Stimulated activated CD4-positive, alpha-beta T cell treated with anti-CD3 and anti-CD28 coated beads, TNF-alpha, amount 100 ng/mL, for 1 hour (primary cell): Measurements from ENCODE around the gene CAV2.
"Not testable (repeated sequence)": the region's sequence is repeated elsewhere in the genome, so short reads cannot be mapped to it uniquely, and the experiment has no call there.

Experiments used
- DNase-seq, 3 donors: peaks; one replicate each; pipeline ENCODE4 v3.0.0-alpha.2; 2020; ENCODE audit warnings: low read depth in 3 of 3, low spot score in 1 of 3

The CAV2 gene

GRCh38 chr7:116499168-116500077, at the start of gene CAV2:
CAV2 (plus strand) TSS chr7:116499738; CDS start chr7:116499782, 44 bp downstream.
- no peak for DNase-seq

DNA sequence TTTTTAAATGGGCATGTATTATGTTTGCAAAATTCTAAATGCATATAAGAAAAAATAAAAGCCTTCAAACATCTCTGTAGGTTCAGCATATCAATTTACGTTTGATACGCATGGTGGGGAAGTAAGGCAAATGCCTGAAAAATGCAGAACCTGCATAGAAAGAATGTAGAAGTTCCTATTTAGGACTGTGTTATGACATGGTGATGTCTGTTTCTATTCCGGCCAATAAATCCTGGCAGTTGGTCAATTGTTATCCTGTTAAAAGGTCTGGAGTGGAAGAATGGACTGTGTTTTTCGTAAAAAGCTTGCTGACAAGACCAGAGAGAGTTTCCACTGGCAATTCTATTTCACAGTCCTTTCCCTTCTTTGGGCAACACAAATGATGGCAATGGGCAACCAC, 49.6 kb upstream of the CAV2 start:
- DNase-seq: no peak

DNA sequence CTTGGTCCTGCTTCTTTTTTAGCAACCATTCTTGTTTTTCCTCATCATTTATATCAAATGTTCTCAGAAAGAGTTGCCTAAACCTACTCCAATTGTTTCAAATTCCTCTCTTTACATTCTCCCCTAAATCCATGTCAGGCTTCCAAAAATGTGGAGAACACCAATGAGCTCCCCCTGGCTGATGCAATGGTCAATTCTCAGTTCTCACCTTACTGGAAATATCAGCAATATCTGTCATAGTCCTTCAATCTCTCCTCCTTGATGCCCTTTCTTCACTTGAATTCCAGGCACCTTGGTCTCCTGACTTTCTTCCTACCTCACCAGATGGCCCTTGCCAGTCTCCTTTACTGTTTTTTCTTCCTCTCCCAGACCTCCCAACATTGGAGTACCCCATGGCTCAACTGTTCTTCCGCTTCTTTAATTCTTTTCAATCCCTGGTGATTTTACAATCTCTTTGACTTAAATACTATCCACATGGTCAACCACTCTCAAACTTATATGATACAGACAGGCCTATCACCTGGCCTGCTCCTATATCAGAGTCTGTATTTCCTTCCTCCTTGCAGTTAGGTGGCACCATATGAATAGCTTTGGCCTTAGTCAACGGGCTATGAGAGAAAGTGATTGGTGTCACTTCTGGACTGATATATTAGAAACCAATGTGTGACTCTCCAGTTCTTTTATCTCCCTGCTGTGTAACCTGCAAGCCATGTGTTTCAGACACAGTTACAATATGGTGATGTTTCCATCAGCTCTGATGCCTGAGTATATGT, 47.4 kb upstream of the CAV2 start:
- DNase-seq: no peak

DNA sequence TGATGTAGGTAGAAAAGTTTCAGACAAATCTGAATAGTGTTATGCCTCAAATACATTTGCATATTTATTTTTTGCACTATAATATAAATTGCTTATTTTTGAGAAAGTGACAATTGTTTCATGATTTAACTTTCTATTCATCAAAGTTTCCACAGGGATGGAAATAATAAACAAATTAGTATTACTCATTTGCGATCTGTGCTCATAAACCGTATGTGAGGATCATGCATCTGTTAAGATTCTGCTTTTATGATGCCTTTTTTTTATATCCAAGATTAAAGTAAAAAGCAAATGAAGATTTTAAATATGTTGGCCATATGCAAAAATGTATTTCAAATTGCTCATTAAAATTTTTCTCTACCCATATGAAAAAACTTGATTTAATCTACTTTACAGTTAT, 45.2 kb upstream of the CAV2 start:
- DNase-seq: no peak

DNA sequence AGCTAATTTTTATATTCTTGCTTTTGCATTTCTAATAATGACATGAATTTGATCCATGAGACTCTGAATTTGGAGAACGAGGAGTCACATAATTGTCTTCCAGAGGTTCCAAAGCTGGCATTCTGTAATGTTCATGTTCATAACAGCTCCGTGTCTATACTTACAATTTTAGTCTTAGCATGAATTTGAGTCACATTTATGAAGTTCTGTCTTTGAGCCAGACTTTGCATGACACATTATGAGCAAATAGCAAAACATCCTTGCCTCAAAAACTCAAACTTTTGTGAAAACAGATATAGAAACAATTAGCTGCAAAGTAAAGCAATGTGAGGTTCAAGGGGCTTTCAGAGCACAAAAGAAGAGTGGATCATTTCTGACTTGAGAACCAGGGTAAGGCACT, 44.5 kb upstream of the CAV2 start:
- DNase-seq: no peak

DNA sequence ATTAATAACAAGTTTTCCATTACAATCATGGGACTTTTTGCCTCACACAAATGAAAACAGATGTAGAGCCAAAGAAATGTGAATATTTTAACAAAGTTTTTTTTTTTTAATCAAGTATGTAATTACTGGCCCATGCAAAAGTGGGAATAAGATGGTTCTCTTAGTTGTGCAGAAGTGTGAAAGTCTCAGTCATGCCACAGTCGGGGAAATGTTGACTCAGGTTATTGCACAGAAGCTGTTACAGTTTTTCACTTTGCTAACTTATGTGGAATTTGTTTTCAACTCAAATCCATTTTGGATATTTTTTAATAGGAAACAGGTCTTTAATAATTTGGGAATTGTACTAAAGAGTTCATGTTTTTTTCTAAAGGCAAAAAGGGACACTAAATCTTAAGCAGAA, 44.0 kb upstream of the CAV2 start:
- DNase-seq: no peak

DNA sequence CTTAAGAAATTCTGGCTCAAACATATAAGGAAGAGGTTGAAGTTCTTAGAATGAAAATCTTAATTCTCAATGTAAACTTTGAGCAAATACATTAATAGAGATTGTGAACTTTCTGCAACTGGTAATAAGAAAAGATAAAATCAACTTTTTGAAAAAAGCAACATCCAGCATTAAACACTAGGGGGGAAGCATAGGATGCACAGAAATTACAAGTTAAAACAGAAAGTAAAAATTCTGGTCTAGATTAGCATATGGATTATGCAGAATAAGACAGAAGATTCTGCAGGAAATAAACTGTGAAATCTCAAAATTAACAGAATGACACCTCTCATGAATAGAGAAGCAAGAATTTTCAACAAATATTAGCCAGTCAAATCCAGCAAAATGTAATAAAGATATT, 38.0 kb upstream of the CAV2 start:
- no peak for DNase-seq

GRCh38 chr7:116463956-116464355, 35.6 kb upstream of the CAV2 start:
- no peak for DNase-seq

- no peak for DNase-seq
Measured at GRCh38 chr7:116464375-116464774, 35.2 kb upstream of the CAV2 start.

DNA sequence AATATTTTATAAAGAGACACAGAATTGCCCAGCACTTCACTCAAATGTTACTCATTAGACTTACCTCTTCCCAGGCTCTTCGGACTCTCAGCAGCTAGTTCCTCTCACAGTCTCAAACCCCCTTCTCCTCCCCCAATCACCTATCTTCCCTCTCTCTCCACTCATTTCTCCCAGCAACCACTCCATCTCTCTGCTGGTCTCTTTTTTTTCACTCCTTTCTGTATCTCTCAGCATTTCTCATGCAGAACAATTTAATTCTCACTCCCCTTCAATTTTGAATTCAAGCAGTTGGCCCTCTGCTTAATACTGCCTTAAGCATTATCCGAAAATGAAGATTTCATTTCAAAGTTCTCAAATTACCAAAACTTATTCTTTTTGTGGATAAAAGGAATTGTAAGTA, 34.4 kb upstream of the CAV2 start:
- no peak for DNase-seq

- DNase-seq: no peak
Measured at GRCh38 chr7:116468534-116468933, 31.0 kb upstream of the CAV2 start.

DNA sequence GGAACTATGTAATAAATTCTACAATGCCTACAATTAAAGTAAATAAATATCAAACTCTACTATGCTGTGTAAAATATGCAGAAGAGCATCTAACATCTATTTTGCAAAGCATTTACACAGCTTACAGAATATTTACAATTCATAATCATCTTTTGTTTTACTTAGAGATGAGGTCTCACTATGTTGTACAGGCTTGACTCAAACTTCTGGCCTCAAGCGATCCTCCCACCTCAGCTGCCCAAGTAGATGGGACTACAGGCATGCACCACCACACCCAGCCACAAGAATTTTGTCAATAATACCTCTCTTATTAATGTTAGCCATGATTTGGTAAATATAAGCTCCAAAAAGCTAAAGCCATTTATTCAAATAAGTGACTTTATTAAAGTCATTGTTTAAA, 21.9 kb upstream of the CAV2 start:
- no peak for DNase-seq

DNA sequence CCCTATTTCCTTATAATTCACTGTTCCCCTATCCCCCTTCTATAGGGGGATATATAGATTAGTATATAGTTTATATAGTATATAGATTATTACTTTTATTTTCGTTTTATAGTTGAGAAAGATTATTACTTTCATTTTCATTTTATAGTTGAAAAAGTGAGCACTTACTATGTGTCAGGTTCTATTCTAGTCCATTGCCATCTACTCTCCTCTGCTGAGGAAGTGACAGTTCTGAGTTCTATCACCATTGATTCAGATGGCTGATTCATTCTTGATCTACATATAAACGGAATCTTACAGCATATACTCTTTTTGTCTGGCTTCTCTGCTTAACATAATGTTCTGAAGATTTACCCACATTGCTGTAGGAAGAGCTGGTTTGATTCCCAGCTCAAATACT, 20.7 kb upstream of the CAV2 start:
- DNase-seq: no peak

DNA sequence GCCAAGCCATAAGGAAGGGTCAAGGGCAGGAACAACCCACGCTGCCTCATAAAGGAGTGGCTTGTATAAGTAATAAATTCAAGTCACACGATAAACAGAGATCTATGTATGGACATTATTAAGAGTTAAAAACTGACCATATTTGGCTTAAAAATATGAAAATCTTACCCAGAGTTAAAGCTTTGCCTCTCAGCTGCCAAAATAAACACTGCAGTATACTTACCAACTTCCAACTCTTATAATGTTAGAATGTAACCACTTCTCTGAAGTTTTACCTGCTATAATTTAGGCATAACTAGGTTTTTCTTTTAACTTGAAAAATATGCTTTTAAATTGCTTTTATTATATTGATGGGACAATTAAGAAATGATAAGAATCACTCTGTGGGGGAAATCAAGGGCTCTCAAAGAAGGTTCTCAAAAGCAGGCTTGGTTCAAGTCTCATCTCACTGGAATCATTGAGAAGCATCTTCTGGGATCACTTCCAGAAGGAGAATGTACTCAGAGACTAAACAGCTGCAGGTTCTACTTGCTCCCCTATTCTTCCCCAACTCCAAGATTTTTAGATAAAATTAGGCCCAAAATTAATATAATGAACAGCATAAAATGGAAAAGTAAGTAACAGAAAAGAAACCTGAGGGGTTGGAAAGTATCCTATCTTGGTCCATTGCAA, 16.1 kb upstream of the CAV2 start:
- no peak for DNase-seq

GRCh38 chr7:116484389-116484788, 15.1 kb upstream of the CAV2 start:
- not testable (repeated sequence) for DNase-seq

DNA sequence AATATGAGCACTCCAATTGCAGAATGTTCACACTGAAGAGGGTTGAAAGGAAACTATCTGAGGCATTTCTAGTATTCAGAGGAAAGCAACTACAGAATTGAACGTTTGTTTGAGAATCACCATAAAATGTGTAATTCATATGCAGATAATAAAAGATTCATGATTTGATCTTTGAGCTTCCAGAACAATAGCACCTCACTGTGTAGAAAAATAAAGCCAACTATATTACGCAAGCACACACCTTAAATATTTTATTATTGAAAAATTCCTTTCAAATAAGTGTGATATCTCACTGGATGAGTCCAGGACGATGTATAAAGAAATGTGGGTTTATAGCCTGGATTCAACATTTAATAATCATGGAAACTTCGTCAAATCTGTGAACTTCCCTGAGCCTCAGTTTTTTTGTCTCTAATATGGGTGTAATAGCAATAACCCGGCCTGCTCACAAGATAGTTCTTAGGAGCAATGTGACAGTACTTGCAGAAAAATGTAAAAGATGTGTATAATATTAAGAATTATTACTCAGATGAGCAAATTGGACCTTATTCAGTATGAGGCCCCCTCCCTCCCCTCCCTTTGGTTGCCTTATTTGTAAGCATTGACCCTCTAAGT, 11.5 kb upstream of the CAV2 start:
- DNase-seq: no peak

DNA sequence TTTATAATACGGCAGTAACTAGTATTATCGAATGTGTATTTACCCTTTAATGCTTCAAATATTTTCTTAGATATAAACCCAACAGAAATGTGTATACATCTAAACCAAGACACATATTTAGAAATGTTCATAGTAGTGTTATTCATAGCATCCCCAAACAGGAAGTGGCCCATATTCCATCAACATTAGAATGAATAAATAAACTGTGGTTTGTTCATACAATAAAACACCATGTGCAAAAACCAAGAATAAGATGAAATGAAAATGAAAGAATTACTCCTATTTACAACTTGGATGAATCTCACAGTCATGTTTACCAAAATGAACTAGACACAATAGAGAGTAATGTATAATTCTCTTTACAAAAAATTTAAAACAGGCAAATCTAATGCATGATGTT, 9.2 kb upstream of the CAV2 start:
- no peak for DNase-seq

DNA sequence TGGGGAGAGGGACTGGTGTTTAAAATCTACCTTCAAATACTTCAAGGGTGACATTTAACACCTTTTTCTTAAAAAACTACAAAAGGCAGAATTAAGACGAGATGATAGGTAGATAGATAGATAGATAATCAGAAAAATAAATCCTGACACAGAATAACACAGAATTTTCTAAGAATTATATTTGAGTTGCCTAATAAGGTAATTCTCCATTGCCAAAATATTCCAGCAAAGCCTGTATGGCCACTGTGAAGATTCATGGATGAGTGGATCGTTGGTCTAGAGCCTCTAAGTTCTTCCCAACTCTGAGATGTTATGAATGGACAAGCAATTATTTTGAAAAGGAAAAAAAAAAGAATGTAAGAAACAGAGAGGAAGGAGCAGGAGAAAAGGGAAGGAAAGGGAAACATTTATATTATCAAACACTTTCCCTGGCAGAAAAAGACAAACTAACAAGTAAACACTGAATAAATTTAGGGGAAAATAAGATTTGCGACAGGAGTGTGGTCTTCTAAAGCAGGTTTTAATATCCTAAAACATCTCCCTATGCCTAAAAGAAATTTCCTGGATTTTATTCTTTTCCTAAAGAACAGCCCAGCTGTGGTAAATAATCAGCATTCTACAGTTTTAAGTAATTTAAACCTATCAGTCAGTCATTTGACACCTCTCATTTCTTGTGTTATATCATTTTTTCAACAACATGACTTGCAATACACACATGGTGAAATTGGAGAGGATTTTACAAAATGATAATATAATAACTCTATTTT, 7.5 kb upstream of the CAV2 start:
- no peak for DNase-seq

- no peak for DNase-seq
Measured at GRCh38 chr7:116492654-116493109, 6.9 kb upstream of the CAV2 start.

DNA sequence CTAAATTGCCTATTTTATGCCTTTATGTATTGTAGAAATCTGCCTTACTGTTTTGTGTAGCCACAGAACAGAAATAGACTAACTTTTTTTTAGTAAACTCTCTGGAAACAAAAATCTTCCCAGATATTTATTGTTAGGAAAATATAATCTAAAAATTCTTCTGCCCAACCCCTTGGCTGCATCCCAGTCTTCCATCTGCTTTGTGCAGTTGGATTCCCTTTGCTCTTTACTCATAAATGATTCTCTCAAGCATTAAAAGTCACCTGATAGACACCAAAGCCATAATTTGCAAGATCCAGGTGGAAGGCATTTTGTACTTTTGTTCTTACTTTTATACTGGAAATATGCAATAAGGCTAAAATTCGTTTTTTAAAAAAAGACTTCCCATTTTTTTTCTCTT, 6.1 kb upstream of the CAV2 start:
- DNase-seq: no peak

DNA sequence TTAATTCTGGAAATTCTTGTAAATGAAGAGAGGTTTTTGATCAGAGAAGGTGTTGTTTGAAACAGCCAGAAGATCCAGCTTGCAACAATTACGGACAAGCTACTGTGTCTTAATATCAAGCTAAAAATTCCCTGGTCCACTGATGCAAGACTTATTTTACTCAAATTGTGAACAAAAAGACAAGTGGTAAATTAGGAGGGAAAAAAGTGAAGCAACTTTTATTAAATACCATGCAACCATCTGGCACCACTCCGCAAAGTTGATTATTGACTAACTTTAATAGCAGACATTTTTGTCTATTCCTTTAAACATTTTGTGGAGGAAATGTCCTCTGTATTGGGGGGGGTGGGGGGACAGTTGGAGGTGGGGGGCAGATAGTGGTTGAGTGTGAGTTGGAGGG, 5.1 kb upstream of the CAV2 start:
- no peak for DNase-seq
